Articular chondrocyte of knee joint (primary cell): ENCODE measurements around the gene SMIM21. TPM values are rescaled to one million over a fixed set of nuclear protein-coding genes. Genes with fewer than 3 reads are reported as not detected.

Experiments used
- total RNA-seq: library from RNA; depleted of rRNA; stranded (reverse); fragments of >200 nt; gene quantifications from 2 replicates; pipeline ENCODE4 v1.2.3, GENCODE V29; 2012

SMIM21 gene
- not detected in 2 replicates for total RNA-seq

GRCh38 chr18:75427603-75428002, at the start of gene SMIM21:
TSS of gene SMIM21 (minus strand) at chr18:75427703. CDS start at chr18:75427563, 140 bp downstream.

Other genes starting within 250 kb of the SMIM21 start
- gene PTGR3, start 218.6 kb downstream of the SMIM21 start, total RNA-seq, result 10.7 and 13.7 TPM in 2 replicates
- 9.3 and 9.5 TPM in 2 replicates for gene TSHZ1, start 216.9 kb downstream of the SMIM21 start, total RNA-seq